ENCODE measurements around the gene MPPED1. TPM values are rescaled to one million over a fixed set of nuclear protein-coding genes. Genes with fewer than 3 reads are reported as not detected.

The MPPED1 gene
- total and polyA plus RNA-seq, 8 donors = 0.19 to 1.5 (median 0.47) TPM; not detected in 4

DNA sequence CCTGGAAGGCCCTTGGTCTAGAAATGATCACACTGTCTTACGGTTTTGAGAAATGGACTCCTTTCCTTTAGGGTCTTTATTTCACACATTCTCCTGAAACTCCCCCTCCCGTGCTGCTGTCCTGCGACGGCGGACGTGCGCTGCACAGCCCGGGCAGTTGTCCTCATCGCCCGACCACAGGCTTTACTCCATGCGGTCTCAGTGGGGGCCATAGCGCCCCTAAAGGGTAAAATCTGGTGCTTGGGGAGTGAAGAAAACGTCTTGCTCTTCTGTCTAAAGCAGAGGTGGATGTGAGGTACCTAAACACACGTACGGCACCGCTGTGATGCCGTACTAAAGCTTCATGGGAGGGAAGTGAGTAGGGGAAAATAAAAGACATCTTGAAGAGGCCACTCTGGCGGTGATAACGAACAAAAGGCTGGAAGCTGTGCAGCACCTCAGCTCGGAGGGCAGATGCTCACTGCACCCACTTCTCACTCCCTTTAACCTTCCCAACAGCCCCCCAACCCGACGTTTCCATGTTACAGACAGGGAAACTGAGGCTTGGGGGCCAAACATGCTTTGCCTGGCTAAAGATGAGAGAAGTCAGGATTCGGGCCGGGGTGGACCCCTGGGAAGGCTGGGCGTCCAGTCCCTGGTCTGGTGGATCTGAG is 22.6 kb downstream of the MPPED1 start:
- Histone ChIP-seq H3K4me3 (no peak overlapping the region), H3K27me3 (peaks cover 0 to 59% (median 11%) of the 10 kb centered on the region in 3 donors), H3K4me1 (peaks cover 6 to 19% (median 12%) of the 10 kb centered on the region in 4 donors), H3K27ac (no peak overlapping the region), H3K9me3 (no peaks in the 10 kb centered on the region), H3K36me3 (no peaks in the 10 kb centered on the region)
- DNase-seq = no peak
- intact Hi-C loops (cut with DNase I; ENCODE audit: low total_unique reads) = no loop called here
- no peak for TF ChIP-seq POLR2AphosphoS5 (IDR thresholded peaks at IDR 0.05)
- no peak for TF ChIP-seq POLR2A (IDR thresholded peaks at IDR 0.05)
- TF ChIP-seq EP300 (IDR thresholded peaks at IDR 0.05) = no peak
- TF ChIP-seq, protein P1, sequence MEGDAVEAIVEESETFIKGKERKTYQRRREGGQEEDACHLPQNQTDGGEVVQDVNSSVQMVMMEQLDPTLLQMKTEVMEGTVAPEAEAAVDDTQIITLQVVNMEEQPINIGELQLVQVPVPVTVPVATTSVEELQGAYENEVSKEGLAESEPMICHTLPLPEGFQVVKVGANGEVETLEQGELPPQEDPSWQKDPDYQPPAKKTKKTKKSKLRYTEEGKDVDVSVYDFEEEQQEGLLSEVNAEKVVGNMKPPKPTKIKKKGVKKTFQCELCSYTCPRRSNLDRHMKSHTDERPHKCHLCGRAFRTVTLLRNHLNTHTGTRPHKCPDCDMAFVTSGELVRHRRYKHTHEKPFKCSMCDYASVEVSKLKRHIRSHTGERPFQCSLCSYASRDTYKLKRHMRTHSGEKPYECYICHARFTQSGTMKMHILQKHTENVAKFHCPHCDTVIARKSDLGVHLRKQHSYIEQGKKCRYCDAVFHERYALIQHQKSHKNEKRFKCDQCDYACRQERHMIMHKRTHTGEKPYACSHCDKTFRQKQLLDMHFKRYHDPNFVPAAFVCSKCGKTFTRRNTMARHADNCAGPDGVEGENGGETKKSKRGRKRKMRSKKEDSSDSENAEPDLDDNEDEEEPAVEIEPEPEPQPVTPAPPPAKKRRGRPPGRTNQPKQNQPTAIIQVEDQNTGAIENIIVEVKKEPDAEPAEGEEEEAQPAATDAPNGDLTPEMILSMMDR (IDR thresholded peaks at IDR 0.05) = no peak
- 84 to 89% (median 88%) methylated on average over 25 of the region's 25 CpGs for WGBS, 5 donors

DNA sequence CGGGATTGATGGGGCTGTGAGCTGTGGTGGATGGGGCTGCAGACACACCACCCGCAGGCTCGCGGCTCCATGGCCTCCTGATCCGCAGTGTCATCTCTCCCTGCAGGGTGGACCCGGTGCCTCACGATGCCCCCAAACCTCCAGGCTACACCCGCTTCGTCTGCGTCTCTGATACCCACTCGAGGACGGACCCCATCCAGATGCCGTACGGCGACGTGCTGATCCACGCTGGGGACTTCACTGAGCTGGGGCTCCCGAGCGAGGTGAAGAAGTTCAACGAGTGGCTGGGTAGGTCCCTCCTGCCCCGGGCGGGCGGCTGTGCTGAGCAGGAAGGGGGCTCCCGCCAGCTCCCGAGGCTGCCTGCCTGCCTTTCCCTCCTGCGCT is 23.1 kb downstream of the MPPED1 start:
- Histone ChIP-seq H3K4me1 (peaks cover 6 to 19% (median 12%) of the 10 kb centered on the region in 4 donors), H3K27ac (no peak overlapping the region), H3K4me3 (no peak overlapping the region), H3K9me3 (no peaks in the 10 kb centered on the region), H3K36me3 (no peaks in the 10 kb centered on the region), H3K27me3 (peaks cover 0 to 59% (median 9%) of the 10 kb centered on the region in 3 donors)
- no peak for DNase-seq
- 90 to 94% (median 92%) methylated on average over 16 to 26 of the region's 26 CpGs for WGBS, 5 donors
- intact Hi-C loops (cut with DNase I; ENCODE audit: low total_unique reads) = no loop called here
- TF ChIP-seq, protein P1 (IDR thresholded peaks at IDR 0.05) = no peak
- TF ChIP-seq EP300 (IDR thresholded peaks at IDR 0.05) = no peak
- no peak for TF ChIP-seq POLR2AphosphoS5 (IDR thresholded peaks at IDR 0.05)
- no peak for TF ChIP-seq POLR2A (IDR thresholded peaks at IDR 0.05)

DNA sequence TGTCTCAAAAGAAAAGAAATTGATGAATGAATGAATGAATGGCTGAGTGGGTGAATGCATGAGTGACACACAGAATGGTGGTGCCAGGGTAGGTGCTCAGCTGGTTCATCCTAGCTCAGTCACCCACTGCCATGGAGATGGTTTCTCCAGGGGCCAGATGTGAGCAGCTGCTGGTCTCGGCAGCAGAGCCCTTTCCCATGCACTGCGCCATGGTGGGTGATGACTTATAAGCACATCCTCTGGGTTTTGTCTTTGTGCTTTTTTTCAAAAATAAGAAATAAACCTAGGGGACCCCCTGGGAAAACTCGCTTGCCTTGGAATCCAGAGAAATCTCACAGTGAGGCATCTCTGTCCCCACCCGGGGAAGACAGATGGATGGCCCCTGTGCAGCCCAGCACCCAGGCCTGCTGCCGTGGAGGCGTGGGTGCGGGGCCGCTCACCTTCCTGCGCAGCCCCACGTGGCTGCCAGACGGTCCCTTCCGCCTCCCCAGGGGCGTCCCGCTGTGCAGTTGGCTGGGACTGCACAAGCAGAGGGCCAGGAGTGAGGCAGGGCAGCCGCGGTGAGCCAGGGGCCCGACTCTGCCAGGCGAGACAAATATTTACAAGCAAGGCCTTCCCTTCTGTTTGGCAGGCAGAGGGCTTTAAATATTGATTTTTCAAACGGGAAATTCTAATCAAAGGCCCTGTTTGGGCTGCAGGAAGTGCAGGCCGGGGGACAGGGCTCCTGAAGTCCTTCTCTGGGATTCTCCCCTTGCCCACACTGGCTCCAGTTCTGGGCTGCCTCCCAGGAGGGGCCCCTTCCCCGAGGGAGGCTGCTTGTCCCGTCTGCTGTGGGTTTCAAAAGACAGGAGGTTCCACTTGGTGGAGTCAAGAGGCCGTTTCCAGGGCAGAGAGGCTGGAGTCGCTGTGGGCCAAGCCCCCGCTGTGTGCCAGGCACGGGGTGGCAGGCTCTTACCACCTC is 24.3 kb downstream of the MPPED1 start:
- intact Hi-C loops (cut with DNase I; ENCODE audit: low total_unique reads) = no loop called here
- 17 to 32% (median 25%) methylated on average over 16 to 26 of the region's 26 CpGs for whole genome bisulfite sequencing, 5 donors
- Histone ChIP-seq H3K9me3 (no peaks in the 10 kb centered on the region), H3K27ac (peak overlapping the region; percentile 53 to 71 (median 59)), H3K27me3 (peaks cover 0 to 52% (median 3%) of the 10 kb centered on the region in 3 donors), H3K4me1 (peaks cover 6 to 19% (median 12%) of the 10 kb centered on the region in 4 donors), H3K36me3 (no peaks in the 10 kb centered on the region), H3K4me3 (no peak overlapping the region)
- TF ChIP-seq, protein P1 (IDR thresholded peaks at IDR 0.05) = no peak
- peak in 1 of 3 donors; percentile 47 for TF ChIP-seq POLR2AphosphoS5 (IDR thresholded peaks at IDR 0.05)
- DNase-seq = peak; percentile 67 to 88

DNA sequence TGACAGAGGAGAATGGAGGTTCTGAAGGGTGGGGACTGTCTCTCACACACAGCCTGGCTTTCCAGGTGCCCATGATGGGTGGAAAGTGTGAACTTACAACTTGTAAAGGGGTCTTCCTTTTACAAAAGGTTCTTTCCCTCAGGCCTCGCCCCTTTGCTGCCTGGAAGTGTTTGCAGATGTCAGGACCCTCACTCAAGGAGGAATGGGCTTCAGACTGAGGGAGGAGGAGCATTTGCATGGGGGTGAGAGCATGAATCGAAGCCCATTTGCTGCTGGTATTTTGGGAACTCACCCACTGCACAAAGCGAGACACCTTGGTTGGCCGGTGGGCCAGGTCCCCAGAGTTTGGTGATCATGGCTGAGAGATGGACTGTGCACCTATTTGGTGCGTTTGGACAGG is 25.1 kb downstream of the MPPED1 start:
- Histone ChIP-seq H3K9me3 (no peaks in the 10 kb centered on the region), H3K4me1 (peaks cover 6 to 19% (median 12%) of the 10 kb centered on the region in 4 donors), H3K4me3 (no peak overlapping the region), H3K27ac (peak overlapping the region; percentile 53 to 71 (median 59)), H3K27me3 (peaks cover 0 to 45% (median under 1%) of the 10 kb centered on the region in 3 donors), H3K36me3 (no peaks in the 10 kb centered on the region)
- no peak for TF ChIP-seq EP300 (IDR thresholded peaks at IDR 0.05)
- no peak for TF ChIP-seq POLR2AphosphoS5 (IDR thresholded peaks at IDR 0.05)
- TF ChIP-seq, protein P1 (IDR thresholded peaks at IDR 0.05) = no peak
- no peak for TF ChIP-seq POLR2A (IDR thresholded peaks at IDR 0.05)
- intact Hi-C loops (cut with DNase I; ENCODE audit: low total_unique reads) = no loop called here
- 80 to 93% (median 89%) methylated on average over 4 to 5 of the region's 5 CpGs for WGBS, 5 donors
- DNase-seq = no peak
